Measurements from ENCODE around the gene CAMSAP3. TPM values are rescaled to one million over a fixed set of nuclear protein-coding genes. Genes with fewer than 3 reads are reported as not detected.

The CAMSAP3 gene
- total RNA-seq, 1 donor, result not detected

DNA sequence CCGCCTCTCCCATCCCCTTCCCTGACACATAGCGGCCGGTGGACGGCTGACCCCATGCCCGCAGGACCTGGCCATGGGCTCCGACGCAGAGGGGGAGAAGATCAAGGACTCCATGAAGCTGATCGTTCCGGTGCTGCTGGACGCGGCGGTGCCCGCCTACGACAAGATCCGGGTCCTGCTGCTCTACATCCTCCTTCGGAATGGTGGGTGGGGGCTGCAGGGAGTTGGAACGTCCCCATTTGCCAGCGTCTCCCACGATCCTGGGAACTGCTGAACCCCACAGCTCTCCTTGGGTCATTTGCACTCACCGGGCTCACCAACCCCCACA, 48.9 kb downstream of the CAMSAP3 start:
- TF ChIP-seq, protein P1, sequence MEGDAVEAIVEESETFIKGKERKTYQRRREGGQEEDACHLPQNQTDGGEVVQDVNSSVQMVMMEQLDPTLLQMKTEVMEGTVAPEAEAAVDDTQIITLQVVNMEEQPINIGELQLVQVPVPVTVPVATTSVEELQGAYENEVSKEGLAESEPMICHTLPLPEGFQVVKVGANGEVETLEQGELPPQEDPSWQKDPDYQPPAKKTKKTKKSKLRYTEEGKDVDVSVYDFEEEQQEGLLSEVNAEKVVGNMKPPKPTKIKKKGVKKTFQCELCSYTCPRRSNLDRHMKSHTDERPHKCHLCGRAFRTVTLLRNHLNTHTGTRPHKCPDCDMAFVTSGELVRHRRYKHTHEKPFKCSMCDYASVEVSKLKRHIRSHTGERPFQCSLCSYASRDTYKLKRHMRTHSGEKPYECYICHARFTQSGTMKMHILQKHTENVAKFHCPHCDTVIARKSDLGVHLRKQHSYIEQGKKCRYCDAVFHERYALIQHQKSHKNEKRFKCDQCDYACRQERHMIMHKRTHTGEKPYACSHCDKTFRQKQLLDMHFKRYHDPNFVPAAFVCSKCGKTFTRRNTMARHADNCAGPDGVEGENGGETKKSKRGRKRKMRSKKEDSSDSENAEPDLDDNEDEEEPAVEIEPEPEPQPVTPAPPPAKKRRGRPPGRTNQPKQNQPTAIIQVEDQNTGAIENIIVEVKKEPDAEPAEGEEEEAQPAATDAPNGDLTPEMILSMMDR (IDR thresholded peaks at IDR 0.05; ENCODE audit: insufficient read depth, low read length), result no peak
- no peak overlapping the region for H3K4me3 ChIP-seq (ENCODE audit: low read depth, low read length)
- no peak for DNase-seq (ENCODE audit: low read depth)

DNA sequence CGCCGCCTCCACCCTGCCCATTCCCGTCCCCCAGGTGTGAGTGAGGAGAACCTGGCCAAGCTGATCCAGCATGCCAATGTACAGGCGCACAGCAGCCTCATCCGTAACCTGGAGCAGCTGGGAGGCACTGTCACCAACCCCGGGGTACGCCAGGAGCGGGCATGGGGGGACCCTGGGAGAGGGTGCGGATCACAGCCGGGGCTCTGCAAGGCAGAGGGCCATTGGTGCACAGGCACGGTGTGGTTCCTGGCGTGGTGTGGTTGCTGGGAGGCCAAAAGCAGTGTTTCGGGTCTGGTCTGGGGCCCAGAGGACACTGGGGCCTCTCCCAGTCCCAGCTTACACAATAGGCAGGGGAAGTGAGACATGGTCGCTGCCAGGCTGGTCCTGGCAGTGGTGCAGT, 49.5 kb downstream of the CAMSAP3 start:
- H3K4me3 ChIP-seq (ENCODE audit: low read depth, low read length), result no peak overlapping the region
- TF ChIP-seq, protein P1 (IDR thresholded peaks at IDR 0.05; ENCODE audit: insufficient read depth, low read length), result no peak
- DNase-seq (ENCODE audit: low read depth), result no peak

GRCh38 chr19:7645656-7646425, 50.2 kb downstream of the CAMSAP3 start:
- TF ChIP-seq, protein P1 (IDR thresholded peaks at IDR 0.05; ENCODE audit: insufficient read depth, low read length), result no peak
- DNase-seq (ENCODE audit: low read depth), result no peak
- H3K4me3 ChIP-seq (ENCODE audit: low read depth, low read length), result no peak overlapping the region

- DNase-seq (ENCODE audit: low read depth), result no peak
- TF ChIP-seq, protein P1 (IDR thresholded peaks at IDR 0.05; ENCODE audit: insufficient read depth, low read length), result no peak
- H3K4me3 ChIP-seq (ENCODE audit: low read depth, low read length), result no peak overlapping the region
These were observed 50.7 kb downstream of the CAMSAP3 start for GRCh38 chr19:7646426-7646700.

DNA sequence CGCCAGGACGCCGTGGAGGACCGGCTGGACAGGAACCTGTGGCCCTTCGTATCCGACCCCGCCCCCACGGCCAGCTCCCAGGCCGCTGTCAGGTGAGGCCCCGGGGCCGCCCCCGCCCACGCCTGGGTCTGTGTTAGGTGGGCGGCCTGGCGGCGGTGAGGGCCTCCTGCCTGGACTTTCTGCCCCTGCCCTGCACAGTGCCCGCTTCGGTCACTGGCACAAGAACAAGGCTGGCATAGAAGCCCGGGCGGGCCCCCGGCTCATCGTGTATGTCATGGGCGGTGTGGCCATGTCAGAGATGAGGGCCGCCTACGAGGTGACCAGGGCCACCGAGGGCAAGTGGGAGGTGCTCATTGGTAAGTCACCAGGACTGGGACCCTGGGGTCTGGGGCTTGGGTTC, 51.5 kb downstream of the CAMSAP3 start:
- DNase-seq (ENCODE audit: low read depth), result no peak
- TF ChIP-seq, protein P1 (IDR thresholded peaks at IDR 0.05; ENCODE audit: insufficient read depth, low read length), result no peak
- H3K4me3 ChIP-seq (ENCODE audit: low read depth, low read length), result no peak overlapping the region

- no peak for DNase-seq (ENCODE audit: low read depth)
- TF ChIP-seq, protein P1 (IDR thresholded peaks at IDR 0.05; ENCODE audit: insufficient read depth, low read length), result no peak
- H3K4me3 ChIP-seq (ENCODE audit: low read depth, low read length), result no peak overlapping the region
These were observed 52.8 kb downstream of the CAMSAP3 start for GRCh38 chr19:7648265-7649014.

Measured in fibroblast of the aortic adventitia (primary cell).